ENCODE data around the gene UPK2. TPM values are rescaled to one million over a fixed set of nuclear protein-coding genes. Genes with fewer than 3 reads are reported as not detected.

Gene UPK2
- total and polyA plus RNA-seq, 2 of the 13 experiments (the other 11 are each of a cell fraction or from before 2014, with no cell fraction given), result not detected

DNA sequence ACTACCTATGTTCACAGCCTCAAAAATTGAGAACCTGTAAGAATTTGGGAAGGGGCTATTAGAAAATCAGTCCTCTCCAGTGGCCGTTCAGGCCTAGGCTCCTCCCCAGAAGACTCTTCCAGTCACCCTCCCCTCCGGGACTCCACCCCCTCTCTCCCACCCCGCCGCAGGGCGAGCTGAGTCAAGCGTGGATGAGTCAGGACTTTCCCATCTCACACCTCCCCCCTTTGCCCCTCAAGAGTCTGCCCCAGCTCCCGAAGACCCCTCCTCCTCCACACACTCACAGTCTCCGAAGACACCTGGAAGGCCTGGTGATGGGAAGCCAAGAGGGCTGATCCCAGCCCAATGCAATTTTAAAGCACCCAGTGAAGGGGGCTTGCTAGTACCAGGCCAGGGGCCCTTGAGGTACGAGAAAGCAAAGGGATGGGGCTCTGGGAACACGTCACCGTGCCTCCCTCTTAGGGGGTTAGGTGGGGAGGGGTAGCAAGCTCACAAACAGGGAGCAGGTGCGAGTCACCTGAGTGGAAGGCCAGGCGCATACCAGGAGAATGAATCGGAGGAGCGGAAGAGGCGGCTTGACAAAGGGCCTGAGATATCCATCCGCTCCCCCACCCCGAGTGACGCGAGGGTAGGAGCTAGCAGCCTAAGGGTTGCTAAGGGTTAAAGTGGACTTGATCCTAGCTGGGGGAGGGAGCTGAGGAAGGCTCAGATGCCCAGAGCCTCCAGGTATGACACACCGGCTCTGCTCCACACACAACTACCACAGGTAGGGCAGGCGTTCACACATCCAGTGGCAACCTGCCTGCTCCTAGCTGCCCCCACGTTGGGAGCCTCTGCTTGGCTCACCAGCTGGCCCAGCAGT lies 44.0 kb upstream of the UPK2 start (continued):
- TF ChIP-seq PCBP1 (IDR thresholded peaks at IDR 0.05; ENCODE audit: borderline replicate concordance, low read depth, low read length) (0 out of 2 replicates have a peak, but pooled peaks have one; percentile 53), GZF1 (CRISPR knock-in tag; IDR thresholded peaks at IDR 0.05) (no peak), ZNF33B (CRISPR knock-in tag; IDR thresholded peaks at IDR 0.05) (no peak), ZNF274 (CRISPR knock-in tag; IDR thresholded peaks at IDR 0.05) (no peak), ZNF619 (CRISPR knock-in tag; IDR thresholded peaks at IDR 0.05) (no peak), CBX1 (IDR thresholded peaks at IDR 0.05; ENCODE audit: low read depth) (no peak), RBM39 (IDR thresholded peaks at IDR 0.05; ENCODE audit: low read depth, low read length, poor library complexity, severe bottlenecking) (no peak), ZNF570 (CRISPR knock-in tag; IDR thresholded peaks at IDR 0.05; ENCODE audit: borderline replicate concordance) (no peak), HMG20B (CRISPR knock-in tag; conservative IDR thresholded peaks at IDR 0.05) (no peak), NR2F1 (CRISPR knock-in tag; IDR thresholded peaks at IDR 0.05) (no peak), MXI1 (IDR thresholded peaks at IDR 0.05; ENCODE audit: borderline replicate concordance, low read depth, low read length) (no peak; the same call in 2 of the 3 replicates), CBFB (CRISPR knock-in tag; IDR thresholded peaks at IDR 0.05) (no peak; the same call in 1 of the 2 replicates), AKAP8 (CRISPR knock-in tag; IDR thresholded peaks at IDR 0.05) (peak; percentile 23; the same call in 1 of the 2 replicates), ZFP62 (CRISPR knock-in tag; IDR thresholded peaks at IDR 0.05) (no peak), ZNF329 (CRISPR knock-in tag; IDR thresholded peaks at IDR 0.05; ENCODE audit: low read depth) (no peak)
- TF ChIP-seq, protein P1, sequence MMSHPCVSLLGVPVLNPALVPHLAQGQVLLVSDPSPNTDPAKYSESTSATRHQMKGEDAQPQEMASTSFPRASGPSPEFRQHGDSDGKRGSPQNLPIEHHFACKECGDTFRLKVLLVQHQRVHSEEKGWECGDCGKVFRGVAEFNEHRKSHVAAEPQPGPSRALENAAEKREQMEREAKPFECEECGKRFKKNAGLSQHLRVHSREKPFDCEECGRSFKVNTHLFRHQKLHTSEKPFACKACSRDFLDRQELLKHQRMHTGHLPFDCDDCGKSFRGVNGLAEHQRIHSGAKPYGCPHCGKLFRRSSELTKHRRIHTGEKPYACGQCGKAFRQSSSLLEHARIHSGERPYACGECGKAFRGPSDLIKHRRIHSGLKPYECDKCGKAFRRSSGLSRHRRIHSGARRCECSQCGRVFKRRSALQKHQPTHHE (CRISPR knock-in tag; IDR thresholded peaks at IDR 0.05; ENCODE audit: borderline replicate concordance), result no peak
- TF ChIP-seq, protein P2, sequence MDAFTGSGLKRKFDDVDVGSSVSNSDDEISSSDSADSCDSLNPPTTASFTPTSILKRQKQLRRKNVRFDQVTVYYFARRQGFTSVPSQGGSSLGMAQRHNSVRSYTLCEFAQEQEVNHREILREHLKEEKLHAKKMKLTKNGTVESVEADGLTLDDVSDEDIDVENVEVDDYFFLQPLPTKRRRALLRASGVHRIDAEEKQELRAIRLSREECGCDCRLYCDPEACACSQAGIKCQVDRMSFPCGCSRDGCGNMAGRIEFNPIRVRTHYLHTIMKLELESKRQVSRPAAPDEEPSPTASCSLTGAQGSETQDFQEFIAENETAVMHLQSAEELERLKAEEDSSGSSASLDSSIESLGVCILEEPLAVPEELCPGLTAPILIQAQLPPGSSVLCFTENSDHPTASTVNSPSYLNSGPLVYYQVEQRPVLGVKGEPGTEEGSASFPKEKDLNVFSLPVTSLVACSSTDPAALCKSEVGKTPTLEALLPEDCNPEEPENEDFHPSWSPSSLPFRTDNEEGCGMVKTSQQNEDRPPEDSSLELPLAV (CRISPR knock-in tag; conservative IDR thresholded peaks at IDR 0.05; ENCODE audit: low read depth), result no peak
- TF ChIP-seq, protein P3, sequence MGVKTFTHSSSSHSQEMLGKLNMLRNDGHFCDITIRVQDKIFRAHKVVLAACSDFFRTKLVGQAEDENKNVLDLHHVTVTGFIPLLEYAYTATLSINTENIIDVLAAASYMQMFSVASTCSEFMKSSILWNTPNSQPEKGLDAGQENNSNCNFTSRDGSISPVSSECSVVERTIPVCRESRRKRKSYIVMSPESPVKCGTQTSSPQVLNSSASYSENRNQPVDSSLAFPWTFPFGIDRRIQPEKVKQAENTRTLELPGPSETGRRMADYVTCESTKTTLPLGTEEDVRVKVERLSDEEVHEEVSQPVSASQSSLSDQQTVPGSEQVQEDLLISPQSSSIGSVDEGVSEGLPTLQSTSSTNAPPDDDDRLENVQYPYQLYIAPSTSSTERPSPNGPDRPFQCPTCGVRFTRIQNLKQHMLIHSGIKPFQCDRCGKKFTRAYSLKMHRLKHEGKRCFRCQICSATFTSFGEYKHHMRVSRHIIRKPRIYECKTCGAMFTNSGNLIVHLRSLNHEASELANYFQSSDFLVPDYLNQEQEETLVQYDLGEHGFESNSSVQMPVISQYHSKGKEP (CRISPR knock-in tag; IDR thresholded peaks at IDR 0.05), result no peak
- TF ChIP-seq, protein P4, sequence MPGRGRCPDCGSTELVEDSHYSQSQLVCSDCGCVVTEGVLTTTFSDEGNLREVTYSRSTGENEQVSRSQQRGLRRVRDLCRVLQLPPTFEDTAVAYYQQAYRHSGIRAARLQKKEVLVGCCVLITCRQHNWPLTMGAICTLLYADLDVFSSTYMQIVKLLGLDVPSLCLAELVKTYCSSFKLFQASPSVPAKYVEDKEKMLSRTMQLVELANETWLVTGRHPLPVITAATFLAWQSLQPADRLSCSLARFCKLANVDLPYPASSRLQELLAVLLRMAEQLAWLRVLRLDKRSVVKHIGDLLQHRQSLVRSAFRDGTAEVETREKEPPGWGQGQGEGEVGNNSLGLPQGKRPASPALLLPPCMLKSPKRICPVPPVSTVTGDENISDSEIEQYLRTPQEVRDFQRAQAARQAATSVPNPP (CRISPR knock-in tag; IDR thresholded peaks at IDR 0.05), result no peak
- TF ChIP-seq, protein P5, sequence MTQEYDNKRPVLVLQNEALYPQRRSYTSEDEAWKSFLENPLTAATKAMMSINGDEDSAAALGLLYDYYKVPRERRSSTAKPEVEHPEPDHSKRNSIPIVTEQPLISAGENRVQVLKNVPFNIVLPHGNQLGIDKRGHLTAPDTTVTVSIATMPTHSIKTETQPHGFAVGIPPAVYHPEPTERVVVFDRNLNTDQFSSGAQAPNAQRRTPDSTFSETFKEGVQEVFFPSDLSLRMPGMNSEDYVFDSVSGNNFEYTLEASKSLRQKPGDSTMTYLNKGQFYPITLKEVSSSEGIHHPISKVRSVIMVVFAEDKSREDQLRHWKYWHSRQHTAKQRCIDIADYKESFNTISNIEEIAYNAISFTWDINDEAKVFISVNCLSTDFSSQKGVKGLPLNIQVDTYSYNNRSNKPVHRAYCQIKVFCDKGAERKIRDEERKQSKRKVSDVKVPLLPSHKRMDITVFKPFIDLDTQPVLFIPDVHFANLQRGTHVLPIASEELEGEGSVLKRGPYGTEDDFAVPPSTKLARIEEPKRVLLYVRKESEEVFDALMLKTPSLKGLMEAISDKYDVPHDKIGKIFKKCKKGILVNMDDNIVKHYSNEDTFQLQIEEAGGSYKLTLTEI (CRISPR knock-in tag; conservative IDR thresholded peaks at IDR 0.05), result no peak
- TF ChIP-seq, protein P6, sequence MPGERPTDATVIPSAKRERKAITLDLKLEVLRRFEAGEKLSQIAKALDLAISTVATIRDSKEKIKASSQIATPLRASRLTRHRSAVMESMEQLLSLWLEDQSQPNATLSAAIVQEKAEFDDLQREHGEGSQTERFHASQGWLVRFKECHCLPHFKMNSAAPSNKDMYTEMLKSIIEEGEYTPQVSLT (CRISPR knock-in tag; IDR thresholded peaks at IDR 0.05; ENCODE audit: borderline replicate concordance, low read depth), result no peak

All from HepG2 (cell line).